ENCODE measurements around the gene C10orf90.

C10orf90 gene, protein sequence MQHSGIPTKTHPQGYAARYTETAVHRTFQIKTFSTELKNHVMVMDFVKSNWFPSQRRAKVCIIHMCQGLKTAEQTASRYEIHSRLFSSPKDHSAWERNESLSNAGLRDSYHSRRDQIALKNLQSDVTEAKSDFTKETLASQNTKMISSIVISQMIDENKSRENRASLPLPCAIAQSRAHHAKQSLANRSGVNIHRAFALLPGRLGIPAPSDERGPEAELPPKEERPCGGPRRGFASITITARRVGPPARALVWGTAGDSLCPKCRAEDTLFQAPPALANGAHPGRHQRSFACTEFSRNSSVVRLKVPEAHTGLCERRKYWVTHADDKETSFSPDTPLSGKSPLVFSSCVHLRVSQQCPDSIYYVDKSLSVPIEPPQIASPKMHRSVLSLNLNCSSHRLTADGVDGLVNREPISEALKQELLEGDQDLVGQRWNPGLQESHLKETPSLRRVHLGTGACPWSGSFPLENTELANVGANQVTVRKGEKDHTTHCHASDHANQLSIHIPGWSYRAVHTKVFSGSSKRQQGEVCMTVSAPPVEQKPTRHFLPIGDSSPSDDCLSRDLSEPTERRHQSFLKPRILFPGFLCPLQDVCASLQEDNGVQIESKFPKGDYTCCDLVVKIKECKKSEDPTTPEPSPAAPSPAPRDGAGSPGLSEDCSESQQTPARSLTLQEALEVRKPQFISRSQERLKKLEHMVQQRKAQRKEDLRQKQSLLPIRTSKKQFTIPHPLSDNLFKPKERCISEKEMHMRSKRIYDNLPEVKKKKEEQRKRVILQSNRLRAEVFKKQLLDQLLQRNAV

DNA sequence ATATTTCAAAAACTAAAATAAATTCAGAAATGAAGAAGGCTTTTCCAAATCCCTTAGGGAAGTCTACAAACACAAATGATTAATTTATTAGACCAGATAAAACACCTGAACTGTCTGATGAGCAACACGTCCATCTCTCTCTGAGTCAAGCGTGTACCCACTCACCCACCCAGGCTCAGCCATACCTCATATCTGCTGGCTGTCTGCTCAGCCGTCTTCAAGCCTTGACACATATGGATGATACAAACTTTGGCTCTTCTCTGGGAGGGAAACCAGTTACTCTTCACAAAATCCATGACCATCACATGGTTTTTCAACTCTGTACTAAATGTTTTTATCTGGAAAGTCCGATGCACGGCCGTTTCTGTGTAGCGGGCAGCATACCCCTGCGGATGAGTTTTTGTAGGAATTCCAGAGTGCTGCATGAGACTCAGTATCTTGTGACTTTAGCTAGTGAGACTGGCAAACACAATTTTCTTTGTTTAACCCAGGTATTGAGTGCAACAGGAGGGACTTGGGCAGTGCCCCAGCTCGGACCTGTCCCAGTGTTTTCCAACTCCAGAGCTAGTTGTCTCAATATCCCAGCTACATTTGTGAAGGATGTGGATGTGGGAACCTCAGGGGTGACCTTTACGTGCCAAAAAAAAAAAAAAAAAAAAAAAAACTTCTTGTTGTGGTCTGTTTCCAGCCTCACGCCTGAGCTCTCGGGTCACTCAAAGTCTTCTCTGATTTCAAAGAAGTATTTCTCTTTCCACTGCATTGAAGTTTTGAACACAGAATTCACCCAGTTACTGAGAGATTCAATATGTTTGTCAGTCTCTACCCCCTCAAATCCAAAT lies at the start of gene C10orf90:
Gene C10orf90 (minus strand): TSS at position 638 of the 839 bp plus-strand sequence. CDS start 213 bp downstream, at position 425.
- no peak for DNase-seq (ENCODE audit: low read depth in 2 of 2)

DNA sequence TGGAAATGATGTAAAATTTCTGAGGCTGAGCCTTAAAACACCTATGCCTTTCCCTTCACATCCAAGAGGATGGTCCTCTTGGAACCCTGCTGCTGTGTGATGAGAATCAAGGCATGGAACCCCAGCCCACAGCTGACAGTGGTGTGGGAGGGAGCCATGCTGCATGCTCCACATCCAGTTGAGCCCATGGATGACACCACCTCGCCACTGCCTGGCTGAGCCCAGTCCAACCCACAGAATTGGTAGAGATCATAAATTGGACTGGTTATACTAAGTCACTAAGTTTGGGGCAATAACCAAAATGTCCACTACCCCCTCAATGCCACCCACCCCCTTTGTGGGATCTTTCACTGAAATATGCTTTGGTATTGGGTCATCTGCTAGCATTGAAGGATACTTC lies 45.9 kb upstream of the C10orf90 start:
- no peak for DNase-seq (ENCODE audit: low read depth in 2 of 2)

DNA sequence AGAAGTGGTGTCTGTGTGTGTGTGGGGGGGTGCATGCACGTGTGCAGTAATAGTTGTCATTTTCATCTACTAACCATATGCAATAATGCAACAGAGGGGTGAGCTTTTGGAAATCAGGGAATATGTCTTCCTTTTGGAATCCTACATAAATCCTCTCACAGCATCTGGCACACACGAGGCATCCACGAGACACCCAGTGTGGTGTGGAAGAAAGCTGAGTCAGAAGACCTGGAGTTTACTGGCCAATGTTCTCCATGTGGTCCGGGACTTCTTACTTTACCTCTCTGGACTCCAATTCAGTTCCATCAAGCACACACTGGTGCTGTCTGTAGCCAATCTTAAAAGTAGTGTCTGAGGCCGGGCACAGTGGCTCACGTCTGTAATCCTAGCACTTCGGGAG lies 43.1 kb upstream of the C10orf90 start:
- DNase-seq (ENCODE audit: low read depth in 2 of 2), result no peak

DNA sequence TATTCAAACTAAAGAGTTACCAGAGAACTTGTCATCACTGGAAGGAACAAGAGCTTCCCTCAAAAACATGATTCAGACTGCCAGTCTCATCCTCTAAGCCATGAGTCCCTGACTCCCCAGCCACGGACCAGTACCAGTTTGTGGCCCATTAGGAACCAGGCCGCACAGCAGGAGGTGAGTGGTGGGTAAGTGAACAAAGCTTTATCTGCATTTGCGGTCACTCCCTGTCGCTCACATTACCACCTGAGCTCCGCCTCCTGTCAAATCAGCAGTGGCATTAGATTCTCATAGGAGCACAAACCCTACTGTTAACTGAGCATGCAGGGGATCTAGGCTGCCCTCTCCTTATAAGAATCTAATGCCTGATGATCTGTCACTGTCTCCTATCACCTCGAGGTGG lies 42.2 kb upstream of the C10orf90 start:
- no peak for DNase-seq (ENCODE audit: low read depth in 2 of 2)

DNA sequence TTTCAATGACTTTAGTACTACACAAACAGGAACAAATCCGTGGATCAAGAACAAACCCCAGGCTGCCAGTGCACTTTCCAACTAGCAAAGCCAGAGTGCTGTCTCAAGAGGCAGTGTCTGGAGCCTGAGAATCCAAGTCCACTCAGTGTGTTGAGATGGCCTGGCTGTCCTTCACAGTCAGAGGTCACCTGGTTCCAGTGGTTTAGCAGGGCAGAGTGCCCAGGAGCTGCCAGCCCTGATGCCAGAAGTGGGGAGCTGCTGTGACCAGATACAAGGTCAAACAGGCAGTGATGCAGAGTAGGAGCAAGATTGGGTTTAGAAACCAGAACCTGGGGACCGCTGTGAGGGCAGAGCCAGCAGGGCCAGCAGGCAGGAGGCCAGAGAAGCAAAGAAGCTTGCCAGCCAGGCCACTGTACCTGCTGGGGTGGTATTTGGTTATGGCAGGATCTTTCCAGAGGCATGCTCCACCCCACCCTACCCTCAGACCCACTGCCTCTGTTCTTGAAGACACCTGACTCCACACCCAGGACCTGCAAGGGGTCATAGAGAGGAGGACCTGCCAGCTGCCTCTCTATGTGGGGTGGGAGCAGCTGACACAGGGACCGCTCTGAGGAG lies 35.6 kb upstream of the C10orf90 start:
- no peak for DNase-seq (ENCODE audit: low read depth in 2 of 2)

DNA sequence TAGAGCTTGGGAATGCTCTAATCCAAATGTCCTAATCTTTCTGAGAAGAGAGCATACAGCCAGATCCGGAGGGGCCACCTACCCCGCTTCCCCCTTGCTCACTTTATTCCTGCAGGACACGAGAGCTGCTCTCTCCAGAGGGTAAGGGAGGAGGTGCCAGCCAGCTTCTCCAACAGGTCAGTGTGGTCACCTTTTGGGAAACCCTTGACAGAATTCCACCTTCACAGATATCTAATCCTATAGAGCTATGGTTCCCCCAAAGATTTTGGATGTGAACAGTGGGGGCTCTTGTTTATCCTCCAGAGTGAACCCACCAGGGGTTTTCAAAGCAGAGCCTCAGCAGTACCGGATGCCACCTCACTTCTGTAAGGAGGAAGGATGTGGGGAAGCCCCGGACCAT lies 34.6 kb upstream of the C10orf90 start:
- DNase-seq (ENCODE audit: low read depth in 2 of 2), result no peak

DNA sequence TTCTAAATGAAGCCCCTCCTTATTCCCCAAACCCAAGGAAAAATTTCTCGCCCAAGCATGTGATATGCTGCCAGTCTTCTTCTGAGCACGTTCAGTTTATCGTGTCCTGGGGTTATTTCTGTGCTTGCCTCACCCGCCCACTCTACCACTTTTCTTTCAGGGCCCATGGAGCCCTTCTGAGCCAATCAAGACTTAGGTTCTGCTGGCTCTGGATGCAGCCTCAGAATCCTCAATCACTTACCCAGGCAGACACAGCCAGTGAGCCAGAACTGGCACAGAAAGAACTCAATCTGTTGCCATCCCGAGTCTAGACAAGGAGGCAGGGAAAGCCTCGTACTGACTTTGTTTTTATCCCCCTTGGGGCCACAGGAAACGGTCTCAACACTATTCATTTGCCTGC lies 34.2 kb upstream of the C10orf90 start:
- no peak for DNase-seq (ENCODE audit: low read depth in 2 of 2)

DNA sequence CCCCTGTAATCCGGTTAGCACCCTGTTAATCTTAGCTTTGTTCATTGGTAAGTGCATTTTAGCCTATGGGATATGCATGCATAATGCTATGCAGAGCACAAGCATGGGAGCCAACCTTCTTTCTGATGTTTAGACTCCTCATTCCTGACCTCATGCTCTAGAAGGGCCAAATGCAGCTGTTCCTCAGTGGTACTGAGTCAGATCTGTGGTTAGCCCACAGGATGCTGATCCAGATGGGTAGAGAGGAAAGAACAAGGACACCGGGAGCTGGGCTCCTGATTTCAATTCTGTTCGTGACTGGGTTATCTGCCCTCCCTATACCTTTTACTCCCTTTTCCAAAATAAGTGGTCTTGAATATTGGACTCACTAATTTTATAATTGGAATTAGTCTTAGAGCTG lies 31.7 kb upstream of the C10orf90 start:
- DNase-seq (ENCODE audit: low read depth in 2 of 2), result no peak

DNA sequence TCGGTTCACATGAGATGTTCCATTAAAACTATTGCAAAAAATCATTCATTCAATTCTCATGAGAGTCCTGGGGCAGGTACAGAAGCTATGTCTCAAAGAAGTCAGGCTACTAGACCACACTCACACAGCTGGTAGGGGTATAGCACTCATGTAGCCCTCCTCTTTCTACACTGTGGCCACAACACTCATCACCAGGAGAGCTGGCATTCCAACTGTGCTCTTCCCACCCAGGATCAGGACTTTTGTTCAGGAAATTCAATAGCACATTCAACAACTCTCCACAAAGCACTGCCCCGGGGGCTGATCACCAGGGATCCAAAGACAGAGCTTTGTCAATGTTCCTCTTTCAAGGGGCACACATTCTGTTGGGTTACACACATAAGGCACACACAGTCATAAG lies 31.0 kb upstream of the C10orf90 start:
- no peak for DNase-seq (ENCODE audit: low read depth in 2 of 2)

DNA sequence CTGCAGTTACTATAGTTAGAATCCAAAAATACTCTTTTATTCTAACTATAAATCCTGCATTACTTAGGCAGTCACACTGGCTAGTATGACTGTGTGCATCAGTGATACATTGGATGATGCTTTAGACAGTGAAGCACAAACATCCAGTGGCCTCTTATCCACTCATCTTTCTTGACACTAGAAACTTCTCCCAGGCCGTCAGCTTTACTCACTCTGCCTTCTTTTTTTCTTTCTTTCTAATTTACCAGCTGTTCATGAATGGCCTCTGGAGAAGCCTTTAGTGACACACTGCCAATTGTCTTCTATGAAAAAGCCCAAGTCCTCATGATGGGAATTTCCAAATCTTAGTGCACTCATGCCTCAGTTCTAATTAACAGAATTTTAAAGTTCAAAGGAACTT lies 26.2 kb upstream of the C10orf90 start:
- DNase-seq (ENCODE audit: low read depth in 2 of 2), result no peak

DNA sequence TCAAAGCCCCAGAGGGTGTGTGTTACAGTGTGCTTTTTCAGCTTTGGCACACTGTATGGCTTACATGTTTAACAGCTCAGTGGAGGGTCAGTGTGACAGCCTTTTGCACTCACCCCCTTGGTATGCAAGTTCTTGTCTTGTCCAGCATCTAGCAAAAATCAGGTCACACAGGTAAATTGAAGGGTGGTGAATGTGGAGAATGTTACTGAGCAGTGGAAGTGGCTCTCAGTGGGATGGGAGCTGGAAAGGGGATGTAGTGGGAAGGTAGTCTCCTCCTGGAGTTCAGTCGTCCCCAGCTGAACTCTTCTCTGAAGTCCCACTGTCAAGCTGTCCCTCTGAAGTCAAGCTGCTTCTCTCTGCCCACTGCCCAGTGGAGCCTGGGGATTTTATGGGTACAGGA lies 21.0 kb upstream of the C10orf90 start:
- DNase-seq (ENCODE audit: low read depth in 2 of 2), result no peak

DNA sequence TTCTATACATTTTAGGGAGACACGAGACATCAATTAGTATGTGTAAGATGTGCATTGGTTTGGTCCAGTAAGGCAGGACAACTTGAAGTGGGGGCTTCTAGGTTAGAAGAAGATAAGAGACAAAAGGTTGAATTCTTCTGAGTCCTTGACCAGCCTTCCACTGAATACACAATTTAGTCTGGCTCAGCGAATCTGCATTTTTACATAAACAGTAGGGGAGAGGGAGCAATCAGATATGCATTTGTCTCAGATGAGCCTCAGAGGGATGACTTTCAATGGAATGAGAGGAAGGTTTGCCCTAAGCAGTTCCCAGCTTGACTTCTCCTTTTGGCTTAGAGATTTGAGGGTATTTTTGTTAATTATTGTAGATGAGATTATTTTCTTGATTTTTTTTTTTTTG lies 20.0 kb upstream of the C10orf90 start:
- DNase-seq (ENCODE audit: low read depth in 2 of 2), result no peak

DNA sequence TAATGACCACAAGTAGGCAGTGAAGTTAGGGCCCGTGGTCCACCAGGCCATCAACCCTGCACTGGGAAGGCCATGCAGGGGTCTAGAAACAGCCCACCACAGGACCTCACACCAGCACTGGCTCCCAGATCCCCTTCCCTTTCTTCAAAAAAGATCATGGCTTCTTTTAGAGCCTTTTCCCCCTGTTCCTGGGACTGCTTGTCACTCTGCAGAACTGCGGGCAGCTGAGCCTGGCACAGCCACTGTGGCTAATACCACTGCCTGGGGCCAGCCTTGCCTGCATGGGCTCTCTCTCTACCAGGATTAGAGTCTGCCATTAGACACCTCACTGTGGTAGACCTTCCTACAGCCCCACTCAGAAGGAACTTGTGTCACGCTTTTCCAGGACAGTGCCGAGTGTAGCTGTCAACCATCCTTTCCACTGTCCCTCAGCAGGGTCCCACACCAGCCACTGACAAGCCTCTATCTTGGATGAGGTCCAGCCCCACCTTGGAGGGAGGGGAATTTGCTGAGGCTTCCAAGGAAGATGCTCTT lies 19.0 kb upstream of the C10orf90 start:
- DNase-seq (ENCODE audit: low read depth in 2 of 2), result no peak

DNA sequence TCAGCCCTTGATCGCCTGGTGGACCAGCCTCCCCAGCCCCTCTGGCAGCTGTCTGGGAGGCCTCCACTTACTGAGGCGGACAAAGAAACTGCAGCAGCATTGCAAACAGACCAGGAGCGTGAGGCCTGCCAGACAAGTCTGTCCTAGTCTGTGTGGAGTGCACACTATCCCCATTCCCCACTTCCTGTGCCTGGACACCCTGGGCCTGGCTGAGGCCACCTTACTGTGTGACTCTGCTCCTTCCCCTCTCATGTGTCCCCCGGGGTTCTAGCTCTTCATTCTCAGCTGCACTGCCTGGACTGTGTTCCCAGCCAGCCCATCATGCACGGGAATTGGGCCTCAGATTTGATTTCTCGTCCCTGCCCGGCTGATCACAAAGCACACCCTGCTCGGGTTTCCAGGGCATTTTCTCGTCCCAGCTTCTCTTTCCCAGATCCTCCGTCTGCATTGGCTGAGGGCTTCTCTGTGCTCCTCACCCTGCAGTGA lies 16.7 kb upstream of the C10orf90 start:
- DNase-seq (ENCODE audit: low read depth in 2 of 2), result no peak

DNA sequence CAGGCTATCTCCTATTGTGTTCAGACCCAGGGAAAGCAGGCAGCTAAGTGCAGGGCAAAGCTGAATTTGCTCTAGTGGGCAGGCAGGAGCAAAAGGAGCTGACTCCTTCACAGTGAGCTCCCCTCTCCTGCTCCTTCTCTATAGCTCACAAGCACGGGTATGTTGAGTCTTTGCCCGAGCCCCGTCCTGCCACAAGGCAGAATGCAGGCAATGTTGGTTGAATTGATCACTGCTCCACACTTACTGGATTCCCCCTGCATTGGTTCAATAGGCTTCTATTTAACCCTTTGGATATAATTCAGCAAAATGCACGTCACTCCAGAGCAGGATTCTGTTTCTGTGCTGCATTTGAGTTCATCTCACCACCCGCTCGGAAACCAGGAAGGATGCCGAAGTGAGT lies 16.2 kb upstream of the C10orf90 start:
- no peak for DNase-seq (ENCODE audit: low read depth in 2 of 2)

DNA sequence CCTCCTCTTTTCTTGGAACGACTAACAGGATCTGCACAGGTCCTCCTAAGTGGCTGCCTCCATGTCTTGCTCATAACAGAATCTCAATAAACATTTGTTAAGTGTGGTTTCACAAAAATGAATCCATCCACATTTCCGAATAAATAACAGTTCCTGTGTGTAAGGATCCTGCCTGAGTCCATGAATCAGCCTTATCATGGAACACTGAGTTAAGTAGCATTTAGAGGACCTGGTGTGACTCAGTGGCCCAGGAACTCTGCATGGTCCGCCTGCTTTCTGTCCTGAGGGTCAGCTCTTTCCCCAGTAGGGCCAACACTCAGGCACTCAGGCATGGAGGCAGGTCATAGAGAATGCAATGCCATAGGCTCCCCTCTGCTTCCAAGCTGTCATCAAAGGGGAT lies 15.8 kb upstream of the C10orf90 start:
- no peak for DNase-seq (ENCODE audit: low read depth in 2 of 2)

DNA sequence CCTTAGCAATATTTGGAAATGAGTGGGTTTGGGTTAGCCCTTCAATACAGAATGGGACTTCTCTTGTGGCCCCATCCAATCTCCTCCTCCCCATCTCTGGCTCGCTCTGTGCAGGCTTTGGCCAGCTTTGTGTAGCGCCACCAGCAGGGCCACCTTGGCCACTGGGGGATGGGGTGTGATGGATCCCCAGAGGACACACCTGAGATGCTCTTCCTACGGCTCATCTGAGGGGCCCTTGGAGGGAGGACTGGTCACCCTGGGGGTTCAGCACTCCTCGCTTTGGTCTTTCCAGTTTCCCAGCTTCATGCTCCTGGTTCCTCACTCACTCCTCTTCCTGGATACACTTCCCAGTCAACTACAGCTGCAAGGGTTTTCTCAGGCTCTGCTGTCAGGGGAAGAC lies 15.3 kb upstream of the C10orf90 start:
- no peak for DNase-seq (ENCODE audit: low read depth in 2 of 2)

DNA sequence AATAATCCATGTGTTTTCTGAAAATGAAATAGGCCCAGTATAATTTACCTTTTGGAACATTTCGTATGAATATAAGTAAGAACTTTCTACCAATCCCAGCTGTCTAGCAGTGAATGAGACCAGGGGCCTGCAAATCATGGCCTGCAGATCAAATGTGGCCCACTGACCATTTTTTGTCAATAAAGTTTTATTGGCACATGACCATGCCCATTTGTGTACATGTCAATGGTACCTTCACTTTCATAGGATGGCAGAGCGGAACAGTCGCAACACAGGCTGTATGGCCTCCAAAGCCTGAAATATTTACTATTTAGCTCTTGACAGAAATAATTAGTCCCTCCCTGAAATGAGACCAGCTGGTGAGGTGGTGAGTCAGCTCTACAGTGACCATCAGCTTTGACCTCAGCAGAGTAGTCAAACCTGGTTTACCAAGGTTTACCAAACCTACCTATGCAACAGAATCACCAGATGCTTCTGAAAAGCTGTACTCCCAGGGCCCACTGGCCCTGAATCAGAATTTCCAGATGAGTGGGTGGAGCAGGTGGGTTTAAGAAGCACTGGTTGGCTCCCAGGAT lies 13.8 kb upstream of the C10orf90 start:
- DNase-seq (ENCODE audit: low read depth in 2 of 2), result no peak

DNA sequence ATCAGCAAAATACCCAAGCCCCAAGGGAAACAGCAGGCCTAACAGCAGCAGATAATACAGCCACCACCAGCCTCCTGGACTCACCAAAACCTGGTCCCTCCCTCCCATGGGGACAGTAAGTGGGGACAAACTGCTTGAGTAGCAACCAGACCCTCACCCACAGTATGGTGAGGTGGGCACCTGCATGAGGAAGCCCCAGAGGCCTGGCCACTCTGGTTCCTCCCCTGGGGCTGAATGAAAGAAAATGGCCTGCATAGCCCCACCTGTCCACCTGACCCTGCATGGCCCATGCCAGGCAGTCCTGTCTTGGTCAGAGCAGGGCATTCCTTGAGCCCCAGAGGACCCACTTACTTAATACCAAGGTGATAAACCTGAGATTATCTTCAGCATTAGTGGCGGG lies 13.0 kb upstream of the C10orf90 start:
- DNase-seq (ENCODE audit: low read depth in 2 of 2), result no peak

DNA sequence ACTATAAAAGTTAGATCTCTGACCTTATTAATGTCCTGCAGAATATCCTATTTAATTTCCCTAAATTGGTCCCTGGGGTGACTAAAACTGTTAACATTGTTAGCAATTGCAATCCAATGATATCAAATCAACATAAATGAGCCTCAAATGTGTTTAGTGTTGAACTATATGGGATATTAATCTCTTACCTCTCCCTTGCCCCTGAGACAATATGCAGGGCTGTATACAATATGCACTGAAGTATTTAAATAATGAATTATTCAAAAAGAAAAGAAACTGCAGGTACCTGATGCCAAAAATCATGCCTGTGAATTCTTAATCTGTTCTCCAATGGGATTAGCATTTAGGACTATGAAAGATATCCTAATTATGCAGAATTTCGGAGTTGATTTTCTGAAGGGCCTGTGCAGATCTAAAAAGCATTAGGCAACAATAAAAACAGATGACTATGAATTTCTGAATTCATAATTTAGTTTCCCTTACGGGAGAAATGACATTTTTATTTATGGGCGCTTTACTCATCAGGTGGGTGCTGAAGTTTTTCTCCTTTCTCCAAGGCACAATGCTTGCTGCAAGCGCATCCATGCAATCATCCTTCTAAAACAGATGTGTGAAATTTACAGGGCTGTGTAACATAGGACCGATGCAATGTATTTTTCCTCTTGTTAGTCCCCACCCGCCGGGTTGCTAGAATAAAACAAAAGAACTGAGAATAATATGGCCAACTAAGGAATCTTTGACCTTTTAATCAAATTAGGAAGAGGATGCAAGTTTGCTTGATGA lies 5.4 kb upstream of the C10orf90 start:
- no peak for DNase-seq (ENCODE audit: low read depth in 2 of 2)
